ENCODE data around the gene SLX9. TPM values are rescaled to one million over a fixed set of nuclear protein-coding genes. Genes with fewer than 3 reads are reported as not detected.

The SLX9 gene, protein sequence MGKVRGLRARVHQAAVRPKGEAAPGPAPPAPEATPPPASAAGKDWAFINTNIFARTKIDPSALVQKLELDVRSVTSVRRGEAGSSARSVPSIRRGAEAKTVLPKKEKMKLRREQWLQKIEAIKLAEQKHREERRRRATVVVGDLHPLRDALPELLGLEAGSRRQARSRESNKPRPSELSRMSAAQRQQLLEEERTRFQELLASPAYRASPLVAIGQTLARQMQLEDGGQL
- polyA plus RNA-seq (ENCODE audit: insufficient read length in 3 of 3) = 10 to 100 TPM; 12.6 to 23.3 (median 19.8) TPM
- long read RNA-seq, donor 1, partial matches to known transcripts = 0 of 7 reads
- long read RNA-seq, donor 1, other reads (novel, unspliced or antisense) = 0 of 7 reads
- long read RNA-seq, donor 2, transcript FAM207A-202 (6 exons, 880 nt) = major isoform, 6 of 10 reads
- long read RNA-seq, donor 2, partial matches to known transcripts = 0 of 10 reads
- long read RNA-seq, donor 2, other reads (novel, unspliced or antisense) = 0 of 10 reads
- long read RNA-seq, donor 3, transcript FAM207A-201 (6 exons, 927 nt) = major isoform, 8 of 11 reads
- long read RNA-seq, donor 3, partial matches to known transcripts = 0 of 11 reads
- long read RNA-seq, donor 3, other reads (novel, unspliced or antisense) = 0 of 11 reads
- long read RNA-seq, donor 4, transcript FAM207A-201 (6 exons, 927 nt) = major isoform, 6 of 12 reads
- long read RNA-seq, donor 4, transcript FAM207A-202 (6 exons, 880 nt) = major isoform, 6 of 12 reads
- long read RNA-seq, donor 4, partial matches to known transcripts = 0 of 12 reads
- long read RNA-seq, donor 4, other reads (novel, unspliced or antisense) = 0 of 12 reads
- long read RNA-seq, donor 5, transcript FAM207A-201 (6 exons, 927 nt) = major isoform, 13 of 26 reads
- long read RNA-seq, donor 5, transcript FAM207A-202 (6 exons, 880 nt) = minor isoform, 12 of 26 reads
- long read RNA-seq, donor 5, partial matches to known transcripts = 0 of 26 reads
- long read RNA-seq, donor 5, other reads (novel, unspliced or antisense) = 0 of 26 reads
- long read RNA-seq, donor 6, transcript FAM207A-202 (6 exons, 880 nt) = major isoform, 7 of 10 reads
- long read RNA-seq, donor 6, partial matches to known transcripts = 0 of 10 reads
- long read RNA-seq, donor 6, other reads (novel, unspliced or antisense) = 0 of 10 reads
- long read RNA-seq, donor 7, transcript FAM207A-202 (6 exons, 880 nt) = major isoform, 9 of 13 reads
- long read RNA-seq, donor 7, partial matches to known transcripts = 0 of 13 reads
- long read RNA-seq, donor 7, other reads (novel, unspliced or antisense) = 0 of 13 reads
- long read RNA-seq, donor 8, transcript FAM207A-201 (6 exons, 927 nt) = minor isoform, 10 of 30 reads
- long read RNA-seq, donor 8, transcript FAM207A-202 (6 exons, 880 nt) = major isoform, 14 of 30 reads
- long read RNA-seq, donor 8, partial matches to known transcripts = 0 of 30 reads
- long read RNA-seq, donor 8, other reads (novel, unspliced or antisense) = 6 of 30 reads
- long read RNA-seq, donor 9, transcript FAM207A-202 (6 exons, 880 nt) = major isoform, 8 of 15 reads
- long read RNA-seq, donor 9, transcript FAM207A-201 (6 exons, 927 nt) = minor isoform, 7 of 15 reads
- long read RNA-seq, donor 9, partial matches to known transcripts = 0 of 15 reads
- long read RNA-seq, donor 9, other reads (novel, unspliced or antisense) = 0 of 15 reads
- long read RNA-seq, donor 10, transcript FAM207A-201 (6 exons, 927 nt) = minor isoform, 6 of 14 reads
- long read RNA-seq, donor 10, transcript FAM207A-202 (6 exons, 880 nt) = major isoform, 7 of 14 reads
- long read RNA-seq, donor 10, partial matches to known transcripts = 0 of 14 reads
- long read RNA-seq, donor 10, other reads (novel, unspliced or antisense) = 0 of 14 reads
- long read RNA-seq, donor 11, transcript FAM207A-201 (6 exons, 927 nt) = major isoform, 5 of 9 reads
- long read RNA-seq, donor 11, partial matches to known transcripts = 0 of 9 reads
- long read RNA-seq, donor 11, other reads (novel, unspliced or antisense) = 0 of 9 reads
- long read RNA-seq, donor 12, transcript FAM207A-202 (6 exons, 880 nt) = major isoform, 6 of 10 reads
- long read RNA-seq, donor 12, partial matches to known transcripts = 0 of 10 reads
- long read RNA-seq, donor 12, other reads (novel, unspliced or antisense) = 0 of 10 reads
- long read RNA-seq, donor 13, transcript FAM207A-202 (6 exons, 880 nt) = major isoform, 15 of 32 reads
- long read RNA-seq, donor 13, transcript FAM207A-201 (6 exons, 927 nt) = minor isoform, 12 of 32 reads
- long read RNA-seq, donor 13, partial matches to known transcripts = 5 of 32 reads
- long read RNA-seq, donor 13, other reads (novel, unspliced or antisense) = 0 of 32 reads
- long read RNA-seq, donor 14, transcript FAM207A-202 (6 exons, 880 nt) = minor isoform, 8 of 19 reads
- long read RNA-seq, donor 14, transcript FAM207A-201 (6 exons, 927 nt) = major isoform, 10 of 19 reads
- long read RNA-seq, donor 14, partial matches to known transcripts = 0 of 19 reads
- long read RNA-seq, donor 14, other reads (novel, unspliced or antisense) = 0 of 19 reads
- long read RNA-seq, donor 15, partial matches to known transcripts = 0 of 5 reads
- long read RNA-seq, donor 15, other reads (novel, unspliced or antisense) = 0 of 5 reads
- long read RNA-seq, donor 16, transcript FAM207A-202 (6 exons, 880 nt) = minor isoform, 16 of 38 reads
- long read RNA-seq, donor 16, transcript FAM207A-201 (6 exons, 927 nt) = major isoform, 17 of 38 reads
- long read RNA-seq, donor 16, partial matches to known transcripts = 5 of 38 reads
- long read RNA-seq, donor 16, other reads (novel, unspliced or antisense) = 0 of 38 reads

- peak; percentile 48 to 77 (median 68) for DNase-seq (ENCODE audit: extremely low read depth in 1 of 11, low read depth in 9 of 11, low spot score in 4 of 11)
These were observed at the start of gene SLX9 for GRCh38 chr21:44939532-44940115. TSS of gene SLX9 (plus strand) at chr21:44940029. CDS start at chr21:44940058, 29 bp downstream.

GRCh38 chr21:44890338-44890931 is 49.4 kb upstream of the SLX9 start:
- no peak for DNase-seq (ENCODE audit: extremely low read depth in 1 of 11, low read depth in 9 of 11, low spot score in 4 of 11)

DNA sequence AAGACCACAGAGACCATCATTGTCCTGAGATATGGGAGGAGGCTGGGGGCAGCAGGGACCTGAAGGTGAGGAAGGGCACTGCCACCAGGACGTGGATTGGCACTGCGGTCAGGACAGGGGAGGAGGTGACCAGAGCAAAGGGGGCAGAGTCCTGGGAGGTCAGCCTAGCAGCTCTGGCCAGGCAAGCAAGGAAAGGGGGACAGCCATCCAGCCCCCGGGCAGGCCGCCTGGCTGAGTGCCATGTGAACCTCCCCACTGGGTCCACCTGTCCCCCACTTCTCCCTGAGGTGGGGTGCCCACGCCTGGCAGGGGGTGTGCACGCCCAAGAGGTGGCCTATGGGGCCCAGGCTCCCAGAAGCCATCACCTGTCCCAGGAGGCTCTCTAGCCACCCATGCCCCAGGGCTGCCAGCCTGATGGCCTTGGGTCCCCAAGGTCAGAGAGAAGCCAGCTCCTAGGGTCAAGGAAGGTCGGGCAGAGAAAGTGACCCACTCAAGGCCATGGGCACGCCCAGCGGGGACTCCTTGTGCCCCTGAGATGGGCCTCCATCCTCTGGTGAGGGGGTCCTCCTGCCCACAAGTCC is 48.8 kb upstream of the SLX9 start:
- DNase-seq (ENCODE audit: extremely low read depth in 1 of 11, low read depth in 9 of 11, low spot score in 4 of 11) = no peak

GRCh38 chr21:44891631-44892031 is 48.2 kb upstream of the SLX9 start:
- no peak for DNase-seq (ENCODE audit: extremely low read depth in 1 of 11, low read depth in 9 of 11, low spot score in 4 of 11)

DNA sequence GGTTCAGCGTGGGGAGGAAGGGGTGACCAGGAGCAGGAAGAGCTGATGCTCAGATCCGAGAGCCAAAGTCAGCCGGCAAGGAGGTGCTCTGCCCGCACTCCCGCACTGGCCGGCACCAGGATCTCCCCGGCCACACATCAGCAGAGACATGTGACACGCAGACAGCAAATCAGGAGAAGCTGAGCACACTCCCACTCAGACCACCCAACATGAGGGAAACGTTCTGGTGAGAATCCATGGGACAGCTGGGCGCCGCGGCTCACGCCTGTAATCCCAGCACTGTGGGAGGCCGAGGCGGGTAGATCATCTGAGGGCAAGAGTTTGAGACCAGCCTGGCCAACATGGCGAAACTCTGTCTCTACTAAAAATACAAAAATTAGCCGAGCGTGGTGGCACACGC is 47.7 kb upstream of the SLX9 start:
- DNase-seq (ENCODE audit: extremely low read depth in 1 of 11, low read depth in 9 of 11, low spot score in 4 of 11) = no peak

DNA sequence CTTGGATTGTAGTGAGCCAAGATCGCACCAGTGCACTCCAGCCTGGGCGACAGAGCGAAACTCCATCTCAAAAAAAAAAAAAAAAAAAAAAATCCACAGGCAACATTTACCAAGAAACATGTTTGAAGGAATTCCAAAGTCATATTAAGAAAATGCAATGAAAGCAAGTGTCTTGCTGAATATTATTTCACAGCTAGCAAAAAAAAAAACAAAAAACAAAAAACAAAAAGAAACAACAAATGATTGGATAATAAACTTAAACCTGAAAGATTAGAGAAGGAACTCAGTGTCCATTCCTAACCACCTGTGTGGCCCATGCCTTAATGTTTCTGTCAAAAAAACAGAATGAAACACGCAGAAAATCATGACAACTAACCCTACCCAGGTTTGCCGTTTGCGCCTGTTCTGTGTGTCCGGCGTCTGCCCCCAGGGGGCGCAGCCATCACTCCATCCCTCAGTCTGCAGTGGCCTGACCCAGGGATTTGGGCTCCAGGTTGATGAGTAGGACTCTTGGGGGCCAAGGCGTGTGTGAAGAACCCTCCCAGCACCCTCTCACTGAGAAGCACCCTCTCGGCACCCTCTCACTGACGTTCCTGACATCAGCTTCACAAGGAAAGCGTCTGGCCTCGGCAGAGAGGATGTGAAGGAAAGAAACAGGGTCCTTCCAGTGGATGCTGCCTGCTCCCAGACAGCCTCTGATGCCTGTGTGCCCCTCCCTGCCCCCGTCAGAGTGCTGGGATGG is 47.1 kb upstream of the SLX9 start:
- DNase-seq (ENCODE audit: extremely low read depth in 1 of 11, low read depth in 9 of 11, low spot score in 4 of 11) = peak in 1 of 11 donors; percentile 30

- no peak for DNase-seq (ENCODE audit: extremely low read depth in 1 of 11, low read depth in 9 of 11, low spot score in 4 of 11)
These were observed 46.6 kb upstream of the SLX9 start for GRCh38 chr21:44893278-44893556.

DNA sequence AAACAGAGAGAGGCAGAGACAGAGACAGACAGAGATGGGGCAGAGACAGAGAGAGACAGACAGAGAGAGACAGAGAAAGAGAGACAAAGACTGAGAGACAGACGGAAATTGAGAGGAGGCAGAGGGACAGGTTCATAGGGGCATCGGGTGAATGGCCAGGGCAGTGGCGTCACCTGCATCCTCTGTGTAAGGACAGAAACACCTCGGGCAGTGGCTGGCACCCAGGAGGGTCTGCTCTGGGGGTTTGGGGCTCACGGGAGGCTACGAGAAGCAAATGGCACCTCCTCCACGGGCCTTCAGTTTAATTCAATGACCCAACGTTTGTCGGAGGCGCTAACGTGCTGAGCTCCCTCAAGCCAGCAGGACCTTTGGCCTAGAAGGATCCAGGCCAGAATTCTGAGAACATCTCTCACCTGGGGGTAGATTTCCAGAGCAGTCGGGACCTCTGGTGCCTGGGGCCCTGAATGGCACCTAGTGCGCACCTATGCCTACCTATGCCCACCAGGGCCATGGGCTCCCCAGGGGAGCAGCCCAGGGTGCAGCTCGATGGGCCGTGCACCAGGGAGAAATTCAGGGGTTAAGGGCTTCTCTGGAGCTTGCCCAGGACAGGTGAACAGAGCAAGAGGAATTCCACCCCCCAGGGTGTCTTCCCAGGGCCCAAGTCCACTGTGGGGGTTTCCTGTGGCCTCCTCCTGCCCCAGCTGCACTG is 45.7 kb upstream of the SLX9 start:
- no peak for DNase-seq (ENCODE audit: extremely low read depth in 1 of 11, low read depth in 9 of 11, low spot score in 4 of 11)

DNA sequence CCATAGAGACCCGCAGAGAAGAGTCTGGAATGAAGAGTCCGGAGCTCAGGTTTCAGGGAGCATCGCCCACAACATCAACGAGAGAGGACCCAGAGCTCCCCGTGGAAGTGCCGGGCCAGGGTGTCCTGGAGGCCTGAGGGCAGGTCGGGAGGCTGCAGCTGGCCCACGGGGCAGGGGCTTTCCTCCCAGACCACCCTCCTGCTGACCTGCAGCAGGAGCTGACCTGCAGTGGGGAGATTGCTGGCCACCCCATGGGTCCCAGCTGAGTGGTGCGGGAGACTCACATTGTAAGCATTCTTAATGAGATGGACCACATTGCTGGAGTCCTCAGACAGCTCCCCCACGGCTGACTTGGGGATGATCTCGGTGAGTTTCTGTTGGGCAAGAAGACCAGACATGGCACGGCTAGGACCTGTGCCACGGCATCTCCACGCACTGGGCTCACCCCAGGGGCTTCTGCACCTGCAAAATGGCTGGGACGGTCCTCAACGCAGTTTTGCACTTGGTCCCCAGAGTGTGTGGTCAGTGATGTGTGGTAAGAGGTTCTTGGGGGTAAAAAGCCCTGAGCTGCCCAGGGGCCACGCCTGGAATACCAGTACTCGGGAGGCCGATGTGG is 45.0 kb upstream of the SLX9 start:
- DNase-seq (ENCODE audit: extremely low read depth in 1 of 11, low read depth in 9 of 11, low spot score in 4 of 11) = no peak

DNA sequence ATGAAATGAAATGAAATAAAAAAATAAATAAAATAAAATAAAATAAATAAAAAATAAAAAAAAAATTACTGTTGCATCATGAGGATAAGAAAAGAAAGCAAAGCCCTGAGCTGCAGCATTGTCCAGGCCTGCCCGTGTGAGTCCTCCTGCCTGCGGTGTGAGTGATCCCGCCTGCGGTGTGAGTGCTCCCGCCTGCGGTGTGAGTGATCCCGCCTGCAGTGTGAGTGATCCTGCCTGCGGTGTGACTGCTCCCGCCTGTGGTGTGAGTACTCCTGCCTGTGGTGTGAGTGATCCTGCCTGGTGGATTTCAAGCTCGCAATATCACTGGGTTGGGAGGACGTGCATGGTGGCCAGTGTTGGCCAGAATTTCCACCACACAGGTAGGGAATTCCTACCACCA is 44.0 kb upstream of the SLX9 start:
- DNase-seq (ENCODE audit: extremely low read depth in 1 of 11, low read depth in 9 of 11, low spot score in 4 of 11) = no peak

- no peak for DNase-seq (ENCODE audit: extremely low read depth in 1 of 11, low read depth in 9 of 11, low spot score in 4 of 11)
These were observed 43.1 kb upstream of the SLX9 start for GRCh38 chr21:44896561-44897286.

- DNase-seq (ENCODE audit: extremely low read depth in 1 of 11, low read depth in 9 of 11, low spot score in 4 of 11) = no peak
These were observed 42.4 kb upstream of the SLX9 start for GRCh38 chr21:44897326-44898010.
